Activated CD8-positive, alpha-beta memory T cell treated with anti-CD3 and anti-CD28 coated beads for 48 hours (primary cell): ENCODE measurements around the gene TIMM10B.

Experiments
- DNase-seq, 3 experiments: peaks; one replicate each; pipeline ENCODE4 v3.0.0-alpha.2; 2020; ENCODE audit warnings: low read depth in 2 of 3, low spot score in 2 of 3

TIMM10B gene, protein sequence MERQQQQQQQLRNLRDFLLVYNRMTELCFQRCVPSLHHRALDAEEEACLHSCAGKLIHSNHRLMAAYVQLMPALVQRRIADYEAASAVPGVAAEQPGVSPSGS

DNA sequence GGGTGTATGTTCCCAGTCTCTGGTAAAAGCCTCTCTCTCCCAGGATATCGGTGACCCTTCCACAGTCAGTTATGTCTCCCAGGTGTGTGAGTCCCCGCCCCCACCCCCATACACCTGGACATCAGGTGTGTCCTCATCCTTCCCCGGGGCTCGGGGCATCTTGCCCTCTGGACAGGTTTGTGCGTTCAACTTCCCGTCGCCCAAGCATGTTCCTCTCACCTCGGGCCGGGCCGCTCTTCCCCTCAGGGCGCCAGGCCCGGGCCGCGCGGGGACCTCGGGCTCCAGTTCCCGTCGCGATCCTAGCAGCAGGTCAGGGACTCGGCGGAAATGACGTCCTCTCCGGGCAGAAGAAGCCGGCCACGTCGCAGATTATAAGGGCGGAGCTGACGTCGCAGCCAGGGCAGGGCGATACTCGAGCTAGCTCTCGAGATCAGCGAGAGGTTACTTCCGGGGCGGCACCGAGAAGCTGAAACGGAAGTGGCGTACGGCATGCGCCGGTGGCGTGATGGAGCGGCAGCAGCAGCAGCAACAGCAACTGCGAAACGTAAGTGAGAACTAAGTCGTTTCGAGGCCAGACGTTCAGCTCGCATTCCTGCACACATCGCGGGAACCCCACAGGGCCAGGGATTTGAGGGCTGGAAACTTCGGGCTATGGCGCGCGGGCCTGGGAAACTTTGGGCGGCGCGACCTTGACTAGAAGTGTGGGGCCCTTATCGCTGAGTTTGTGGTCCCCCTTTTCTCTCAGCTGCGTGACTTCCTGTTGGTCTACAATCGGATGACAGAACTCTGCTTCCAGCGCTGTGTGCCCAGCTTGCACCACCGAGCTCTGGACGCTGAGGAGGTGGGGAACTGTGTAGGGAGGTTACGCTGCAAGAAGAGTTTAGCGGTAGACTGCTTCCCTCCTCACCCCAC, at the start of gene TIMM10B, which contains the start of gene ARFIP2:
TIMM10B (plus strand) TSS at position 490 of the 912 bp plus-strand sequence; CDS start at position 506, 16 bp downstream.
ARFIP2 (minus strand) TSS at position 320 of the 912 bp plus-strand sequence. CDS start 910 bp downstream, outside the sequence.
- peak; percentile 74 to 90 (median 89) for DNase-seq

DNA sequence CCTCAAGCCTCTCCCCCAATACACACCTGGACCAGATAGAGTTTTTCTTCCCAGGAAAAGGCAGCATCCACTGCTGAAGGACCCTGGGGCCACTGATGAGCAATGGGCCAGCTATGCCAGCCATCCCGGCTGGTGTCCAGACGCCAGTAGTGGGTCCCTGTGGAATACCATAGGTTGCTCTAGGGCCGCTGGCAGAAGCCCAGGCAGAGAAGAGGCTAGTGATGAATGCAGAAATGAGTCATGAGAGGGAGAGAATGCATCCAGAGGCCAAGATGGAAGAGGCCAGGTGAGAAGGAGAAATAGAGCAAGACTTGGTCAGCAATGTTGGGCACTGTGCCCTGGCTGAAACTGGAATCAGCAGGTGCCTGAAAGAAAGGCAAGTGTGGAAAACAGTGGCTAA, 49.4 kb upstream of the TIMM10B start:
- DNase-seq, result no peak

DNA sequence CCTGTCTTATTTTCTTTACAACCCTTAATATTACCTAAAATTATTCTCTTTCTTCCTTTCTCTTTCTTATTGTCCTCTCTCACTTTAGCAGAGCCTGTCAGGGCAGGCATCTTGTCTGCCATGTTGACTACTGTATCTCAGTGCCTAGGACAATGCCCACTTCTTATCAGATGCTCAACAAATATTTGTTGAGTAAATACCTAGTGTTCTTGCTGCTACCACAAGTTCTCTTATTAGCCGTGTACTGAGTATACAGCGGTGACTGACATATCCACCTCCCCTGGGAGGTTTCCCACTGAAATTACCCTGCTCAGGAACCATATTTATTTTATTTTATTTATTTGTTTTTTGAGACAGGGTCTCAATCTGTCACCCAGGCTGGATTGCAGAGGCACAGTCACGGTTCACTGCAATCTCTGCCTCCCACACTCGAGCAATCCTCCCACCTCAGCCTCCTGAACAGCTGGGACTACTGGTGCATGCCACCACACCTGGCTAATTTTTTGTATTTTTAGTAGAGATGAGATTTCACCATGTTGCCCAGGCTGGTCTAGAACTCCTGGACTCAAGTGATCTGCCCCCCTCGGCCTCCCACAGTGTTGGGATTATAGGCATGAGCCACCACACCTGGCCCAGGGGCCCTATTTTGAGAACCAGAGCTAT, 47.2 kb upstream of the TIMM10B start:
- DNase-seq, result no peak

DNA sequence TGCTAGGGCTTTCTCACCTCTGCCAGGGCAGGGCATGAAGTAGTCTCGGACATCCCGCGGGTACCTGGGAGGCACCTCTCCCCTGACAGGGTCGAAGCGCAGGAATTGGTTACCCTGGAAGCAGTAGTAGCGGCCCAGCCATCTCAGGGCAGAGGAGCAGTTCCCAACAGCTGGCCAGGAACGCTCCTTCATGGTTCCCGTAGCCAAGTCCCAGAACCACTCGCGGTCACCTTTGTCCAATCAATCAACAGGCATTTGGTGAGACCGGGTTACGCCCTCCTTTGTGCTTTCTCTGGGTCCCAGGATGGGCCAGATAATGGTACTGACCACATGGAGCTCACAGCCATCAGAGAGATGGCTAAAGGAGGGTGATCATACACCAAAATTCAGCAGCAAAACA, 43.9 kb upstream of the TIMM10B start:
- no peak for DNase-seq

DNA sequence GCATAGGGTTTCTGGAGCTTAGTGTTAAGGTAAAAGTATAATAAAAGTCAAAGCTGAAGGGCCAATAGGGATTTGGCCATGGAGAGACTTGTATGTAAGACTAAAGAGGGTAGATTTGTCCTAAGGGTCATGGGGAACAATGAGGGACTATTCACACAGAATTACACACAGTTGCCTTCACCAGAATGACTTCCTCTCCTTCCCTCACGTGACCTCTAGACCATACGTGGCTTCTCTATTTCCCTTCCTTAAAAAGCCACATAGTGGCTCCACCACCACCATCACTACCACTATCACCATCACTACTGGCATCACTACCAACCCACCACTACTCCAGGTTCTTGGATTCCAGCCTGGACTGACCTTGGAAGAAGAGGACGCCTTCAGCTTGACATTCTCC, 43.3 kb upstream of the TIMM10B start:
- no peak for DNase-seq

DNA sequence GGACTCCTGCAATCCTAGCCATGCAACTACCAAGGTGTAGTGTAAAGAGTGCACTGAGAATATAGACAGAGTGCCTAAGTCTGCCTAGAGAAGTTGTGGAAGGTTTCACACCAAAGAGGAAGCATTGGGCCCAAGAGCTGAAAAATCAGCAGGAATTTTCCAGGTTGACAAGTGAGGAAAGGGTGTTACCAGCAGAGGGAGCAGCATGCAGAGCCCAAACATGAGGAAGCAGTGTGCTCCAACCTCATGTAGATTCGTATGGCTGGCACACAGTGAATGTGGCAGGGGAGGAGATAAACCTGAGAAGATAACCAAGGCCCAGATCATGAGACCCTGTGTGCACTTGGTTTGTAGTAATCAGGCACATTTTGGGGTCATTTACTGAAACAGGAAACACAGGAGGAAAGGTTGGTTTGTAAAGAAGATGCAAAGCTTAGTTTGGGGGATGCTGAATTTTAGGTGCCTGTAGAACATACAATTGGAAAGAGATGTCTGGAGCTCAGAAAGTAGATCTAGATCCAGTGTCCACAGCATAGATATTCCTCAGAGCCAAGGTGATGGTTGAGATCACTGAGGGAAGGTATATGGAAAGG, 42.2 kb upstream of the TIMM10B start:
- no peak for DNase-seq

DNA sequence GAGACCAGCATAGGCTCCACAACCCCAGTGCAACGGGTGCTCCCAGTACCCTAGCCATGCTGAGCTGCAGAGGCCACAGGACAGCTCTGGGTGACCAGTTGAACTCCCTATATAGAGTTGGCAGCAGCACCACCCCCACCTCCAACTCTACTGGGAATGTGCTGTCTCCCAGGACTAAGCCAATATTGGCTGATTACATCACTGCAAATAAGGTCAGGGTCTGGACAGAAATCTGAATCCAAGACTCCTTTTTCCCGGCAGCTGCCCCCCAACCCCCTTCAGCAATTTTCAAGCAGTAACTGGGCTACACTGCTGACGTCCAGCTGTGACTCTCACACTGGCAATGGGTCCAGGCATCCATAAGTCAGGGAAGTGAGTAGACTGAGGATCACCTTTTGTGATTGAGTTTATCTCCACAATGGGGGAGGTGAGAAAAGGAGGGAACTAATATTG, 40.4 kb upstream of the TIMM10B start, which contains the start of gene HPX:
HPX (minus strand) TSS at position 82 of the 453 bp plus-strand sequence; CDS start at position 58, 24 bp downstream.
- DNase-seq, result no peak

DNA sequence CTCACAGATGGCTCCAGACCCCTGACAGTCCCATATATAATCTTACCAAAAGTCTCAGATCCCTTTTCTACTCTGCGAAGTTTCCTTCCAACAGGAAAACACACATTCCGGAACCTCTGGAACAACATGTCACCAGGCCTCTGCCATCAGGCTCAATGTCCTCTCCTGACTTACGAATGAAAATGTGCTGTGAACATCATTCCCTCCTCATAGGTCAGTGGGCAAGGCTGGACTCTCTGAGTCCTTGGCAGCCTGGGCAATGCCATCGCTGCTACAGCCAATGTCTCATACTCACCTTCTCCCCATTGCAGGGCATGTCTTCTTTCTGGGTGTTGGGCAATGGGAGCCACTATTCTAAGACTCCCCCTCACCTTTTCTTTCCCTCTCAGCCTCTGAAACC, 38.9 kb upstream of the TIMM10B start:
- DNase-seq, result no peak

DNA sequence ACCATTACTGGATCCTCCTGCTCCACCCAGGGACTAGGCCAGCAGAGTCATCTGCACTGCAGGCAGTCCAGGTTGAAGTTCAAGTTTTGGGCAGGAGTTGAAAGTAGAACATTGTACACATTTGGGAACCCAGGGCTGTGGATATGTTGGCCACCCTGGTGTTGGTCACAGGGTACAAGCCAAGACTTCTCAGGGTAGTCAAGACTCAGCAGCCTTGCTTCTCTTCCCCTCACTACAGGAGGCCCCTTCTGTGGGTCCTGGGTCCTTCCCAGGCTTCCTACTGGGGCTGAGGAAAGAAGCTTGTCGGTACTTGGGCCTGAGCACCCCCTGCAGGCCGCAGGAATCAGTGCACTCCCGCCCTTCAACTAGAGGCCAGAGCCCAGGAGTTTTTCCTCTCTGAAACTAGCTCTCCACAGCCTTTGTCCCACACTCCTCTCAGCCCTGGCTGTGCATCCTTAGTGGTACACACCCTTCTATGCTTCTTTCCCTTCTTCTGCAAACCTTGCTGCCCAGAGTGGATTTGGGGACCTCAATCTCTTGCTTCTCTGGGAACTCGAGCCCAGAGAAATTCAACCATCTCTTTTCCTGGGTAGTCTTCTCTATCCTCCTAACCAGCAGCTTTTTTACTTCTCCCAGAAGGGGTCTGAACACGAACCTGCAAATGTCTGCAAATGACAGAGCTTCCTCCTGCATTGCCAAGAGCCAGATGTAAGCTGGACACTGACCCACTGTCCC, 37.9 kb upstream of the TIMM10B start:
- peak in 1 of 3 experiments; percentile 29 for DNase-seq

DNA sequence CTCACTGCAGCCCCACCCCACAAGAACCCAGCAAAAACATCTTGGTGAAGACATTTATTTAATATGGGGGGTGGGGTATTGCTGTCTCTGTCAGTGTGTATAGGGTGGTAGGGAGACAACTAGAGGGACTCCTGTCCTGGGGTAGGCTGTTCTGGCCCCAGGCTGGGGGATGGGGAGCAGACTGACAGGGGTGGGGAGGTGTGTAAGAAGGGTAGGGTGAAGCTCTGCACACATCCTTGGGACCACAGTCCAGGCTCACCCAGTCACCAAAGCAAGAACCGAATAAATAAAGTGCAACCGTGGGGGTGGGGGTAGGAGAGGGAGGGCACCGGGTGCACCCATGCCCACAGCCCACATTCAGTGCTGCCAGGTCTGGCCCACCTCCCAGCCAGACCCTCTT, 32.7 kb upstream of the TIMM10B start:
- no peak for DNase-seq

DNA sequence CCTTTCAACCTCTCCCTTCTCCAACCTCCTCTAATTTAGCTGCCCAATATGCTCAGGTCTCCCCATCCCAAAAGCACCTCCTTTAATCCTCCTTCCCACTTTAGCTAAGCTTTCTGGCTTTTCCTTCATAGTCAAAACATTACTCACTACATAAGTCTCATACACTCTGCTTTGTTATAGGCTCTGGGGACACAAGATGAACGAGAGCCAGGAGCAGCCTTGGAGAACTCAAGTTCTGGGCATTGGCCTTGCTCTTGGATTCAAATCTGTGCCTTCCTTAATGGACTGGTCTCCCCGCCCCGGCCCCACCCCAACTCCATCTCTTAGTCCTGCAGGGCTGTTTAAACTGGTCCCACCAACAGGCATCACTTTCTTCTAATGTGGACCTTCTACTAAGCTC, 29.1 kb upstream of the TIMM10B start:
- no peak for DNase-seq

DNA sequence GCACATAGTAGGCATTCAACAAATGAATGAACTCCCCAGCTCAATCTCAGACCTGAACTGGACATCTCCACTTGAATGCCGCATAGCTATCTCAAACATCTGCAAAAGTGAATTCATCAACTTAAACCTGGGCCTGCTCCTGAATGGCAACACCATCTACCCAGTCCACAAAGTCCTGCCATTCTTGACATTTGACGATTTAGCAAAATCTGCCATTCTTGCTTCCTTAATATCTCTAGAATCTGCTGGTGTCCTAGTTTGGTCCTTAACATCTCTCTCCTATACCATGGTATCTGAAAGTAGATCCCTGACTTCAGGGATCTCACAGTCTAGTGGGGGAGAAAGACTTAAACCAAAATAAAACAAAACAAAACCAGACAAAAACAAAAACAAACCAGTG, 28.1 kb upstream of the TIMM10B start:
- DNase-seq, result no peak

DNA sequence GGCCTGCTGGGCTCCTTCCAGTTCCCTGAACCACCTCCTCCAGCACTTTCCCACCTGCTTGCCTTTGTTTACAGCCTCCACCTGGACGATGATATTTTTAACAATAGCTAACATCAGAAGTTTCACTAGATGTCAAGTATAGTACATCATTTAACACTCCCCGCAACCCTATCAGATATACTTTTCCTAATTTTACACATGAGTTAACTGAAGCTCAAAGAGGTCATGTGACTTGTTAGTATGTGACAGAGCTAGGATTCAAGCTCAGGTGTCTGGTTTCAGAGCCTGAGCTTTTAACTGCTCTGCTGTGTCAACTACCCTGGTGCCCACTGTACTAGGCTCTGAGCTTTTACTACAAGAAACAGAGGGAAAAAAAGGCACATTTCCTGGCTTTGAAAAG, 26.2 kb upstream of the TIMM10B start:
- no peak for DNase-seq

DNA sequence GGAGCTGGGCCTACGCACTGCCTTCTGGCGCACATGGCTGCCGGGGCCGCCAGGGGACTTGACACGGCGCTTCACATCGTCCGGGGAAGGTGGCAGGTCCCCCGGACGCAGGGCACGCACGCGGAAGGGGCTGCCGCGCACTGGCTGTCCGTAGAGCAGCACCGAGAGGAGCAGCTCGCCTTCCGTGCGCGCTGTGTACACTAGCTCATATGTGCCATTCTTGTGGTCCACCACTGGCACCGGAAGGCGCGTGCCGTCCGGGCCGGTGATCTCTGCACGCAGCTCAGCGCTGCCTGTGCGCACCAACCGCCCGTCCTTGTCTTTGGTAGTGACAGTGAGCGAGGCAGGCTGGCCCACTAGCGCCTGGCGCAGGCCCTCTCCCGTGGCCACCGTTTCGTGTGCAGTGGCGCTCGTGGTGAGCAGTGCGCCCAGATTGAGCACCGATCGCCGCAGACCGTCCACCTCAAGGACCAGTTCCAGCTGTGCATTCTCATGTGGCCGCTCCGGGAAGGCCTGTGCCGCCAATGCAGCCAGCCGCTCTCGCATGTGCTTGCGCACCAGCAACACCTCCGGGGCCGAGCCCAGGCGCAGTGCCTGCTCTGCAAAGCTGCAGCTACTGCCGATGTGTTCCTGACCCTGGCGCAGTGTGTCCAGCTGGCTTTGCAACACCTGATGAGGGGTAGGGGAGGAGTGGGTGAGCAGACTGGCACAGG, 24.8 kb upstream of the TIMM10B start:
- no peak for DNase-seq

DNA sequence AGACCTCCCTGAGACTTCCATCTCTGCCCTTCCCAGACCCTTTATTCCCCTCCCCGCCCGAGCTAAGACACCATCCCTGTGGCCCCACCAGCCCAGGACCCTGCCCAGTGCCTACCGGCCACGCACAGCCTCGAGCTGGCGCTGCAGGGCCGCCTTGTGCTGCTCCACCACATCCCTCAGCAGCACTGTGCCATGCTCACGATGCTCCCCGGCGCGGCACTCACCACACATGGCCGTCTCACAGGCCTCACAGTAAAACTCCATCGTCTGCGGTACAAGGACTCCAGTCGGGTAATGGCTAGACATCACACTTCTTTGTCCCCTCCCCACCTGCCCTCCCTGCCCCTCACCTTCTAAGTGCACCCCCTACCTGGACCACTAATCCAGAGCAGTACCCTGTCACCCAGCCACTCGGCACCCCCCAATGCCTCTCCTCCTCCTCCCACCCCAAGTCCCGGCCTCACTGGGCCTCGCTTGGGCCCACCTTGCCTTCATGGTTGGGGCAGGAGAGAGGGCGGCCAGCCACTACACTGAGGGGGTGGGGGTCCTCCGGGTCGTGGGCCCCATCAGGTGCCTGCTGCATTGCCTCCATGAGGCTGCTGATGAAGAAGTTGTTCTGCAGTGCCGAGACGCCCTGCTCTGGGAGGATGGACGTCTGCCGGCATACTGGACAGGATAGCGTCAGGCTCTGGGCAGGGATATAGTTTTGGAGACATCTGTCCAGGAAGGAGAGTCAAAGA, 23.6 kb upstream of the TIMM10B start:
- DNase-seq, result no peak

DNA sequence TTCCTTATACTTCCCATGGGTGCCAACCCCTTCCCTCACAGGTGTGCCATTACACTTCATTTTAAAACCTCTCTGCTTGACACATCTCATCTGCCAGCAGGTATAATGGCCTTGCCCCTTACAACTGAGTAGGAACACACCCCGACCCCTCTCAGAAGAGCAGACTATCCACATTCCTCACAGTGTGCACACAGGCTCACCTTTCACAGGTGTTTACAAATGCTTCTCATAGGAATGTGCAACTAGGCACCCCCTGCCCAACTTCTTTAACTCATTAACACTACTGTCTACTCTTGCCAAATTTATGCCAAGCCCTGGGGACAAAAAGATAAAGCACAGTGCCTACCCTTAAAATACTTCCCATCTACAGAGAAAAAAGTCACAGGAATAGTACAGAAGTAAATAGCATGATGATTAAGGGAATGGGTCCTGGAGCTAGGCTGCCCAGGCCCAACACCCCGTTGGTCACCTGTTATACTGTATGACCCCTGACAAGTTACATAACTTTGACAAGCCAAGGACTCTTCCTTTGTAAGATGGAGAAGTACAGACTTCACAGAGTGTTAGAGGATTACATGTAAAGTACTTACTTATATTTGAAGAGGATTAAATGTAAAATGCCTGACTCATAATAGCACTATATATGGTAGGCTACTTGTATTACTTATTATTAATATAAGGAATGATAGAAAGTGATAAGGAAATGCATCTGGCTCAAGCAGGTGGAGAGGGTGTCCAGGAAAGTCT, 22.8 kb upstream of the TIMM10B start:
- no peak for DNase-seq

DNA sequence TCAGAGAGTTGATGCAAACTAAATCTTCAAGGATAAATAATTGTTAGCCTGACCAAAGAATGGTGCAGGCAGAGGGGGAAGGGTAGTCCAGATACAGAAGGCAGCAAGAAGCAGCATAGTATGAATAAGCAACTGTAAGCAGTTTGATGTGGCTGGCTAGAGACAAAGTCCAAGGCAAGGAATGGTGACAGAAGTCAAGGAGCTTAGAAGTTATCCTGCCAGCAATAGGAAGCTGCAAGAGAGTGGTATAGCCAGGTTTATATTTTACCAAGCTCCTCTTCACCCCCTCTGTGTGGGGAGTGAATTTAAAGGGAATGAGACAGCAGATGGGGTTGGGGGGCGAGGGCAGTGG, 22.2 kb upstream of the TIMM10B start:
- no peak for DNase-seq

DNA sequence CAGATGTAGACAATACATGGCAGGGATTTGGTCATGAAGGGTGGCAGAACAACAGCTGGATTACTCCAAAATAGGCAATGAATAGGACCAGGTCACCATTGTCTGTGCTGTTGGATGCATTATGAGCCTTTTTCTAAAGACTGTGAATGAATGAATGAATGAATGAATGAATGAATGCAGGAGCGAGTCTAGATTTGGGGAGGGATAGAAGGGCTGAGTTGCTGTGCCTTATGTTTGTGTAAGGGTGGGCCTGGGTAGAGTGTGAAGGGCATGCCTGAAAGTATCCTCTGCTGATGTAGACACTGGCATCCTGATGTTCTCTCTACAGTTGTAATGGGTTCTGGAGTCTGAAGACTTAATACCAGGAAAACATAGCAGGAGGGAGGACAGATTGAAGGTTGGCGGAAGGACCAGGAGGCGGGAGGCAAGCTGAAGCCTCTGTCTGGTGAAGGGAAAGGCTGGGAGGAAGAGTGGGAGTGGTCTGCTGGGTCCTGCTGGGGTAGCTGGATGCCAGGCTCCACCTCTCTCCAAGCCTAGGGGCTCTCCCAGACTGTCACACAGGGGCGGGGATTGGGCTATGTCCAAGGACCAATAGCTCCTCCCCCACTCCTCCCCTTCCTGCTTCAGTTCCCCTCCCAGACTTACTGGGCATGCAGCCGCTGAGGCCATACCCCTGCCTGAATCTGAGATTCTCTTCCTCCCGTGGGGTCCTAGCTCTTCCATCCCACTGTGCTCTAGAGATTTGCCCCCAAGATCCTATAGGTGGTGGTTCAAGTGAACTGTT, 12.4 kb upstream of the TIMM10B start:
- no peak for DNase-seq
